ENCODE data around the gene FBLN1.

DNA sequence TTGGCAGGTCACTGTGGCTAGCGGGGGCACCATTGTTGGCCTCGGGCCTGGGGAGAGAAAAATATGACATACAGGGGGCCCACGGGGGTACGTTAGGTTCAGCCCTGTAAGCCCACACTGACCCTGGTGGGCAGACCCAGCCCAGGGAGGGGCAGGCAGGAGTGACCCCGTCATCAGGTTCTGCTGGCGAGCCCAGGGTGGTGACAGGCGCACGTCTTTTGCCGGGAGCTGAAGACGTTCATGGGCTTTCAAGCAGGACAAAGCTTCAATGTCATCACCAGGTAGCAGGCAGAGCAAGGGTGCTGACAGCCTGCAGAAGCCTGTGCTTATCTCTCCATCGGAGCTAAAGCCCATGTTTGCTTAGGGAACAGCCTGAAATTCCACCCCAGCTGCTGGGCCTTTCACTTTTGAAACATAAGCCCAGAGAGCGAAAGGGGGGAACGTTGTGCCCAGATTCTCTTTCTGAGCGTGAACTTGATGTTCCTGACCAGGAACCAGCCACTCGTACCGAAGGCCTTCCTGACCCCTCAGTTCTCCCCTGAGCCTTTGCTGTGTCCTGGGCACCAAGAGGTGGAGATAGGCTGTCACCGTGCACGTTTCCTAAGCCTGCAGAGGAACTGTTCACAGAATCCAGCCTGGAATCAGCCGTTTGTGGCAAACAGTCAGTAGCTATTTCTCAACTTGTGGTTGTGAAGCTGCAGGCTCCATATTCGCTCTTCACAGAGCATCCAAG lies 94.9 kb downstream of the FBLN1 start:
- no peak for TF ChIP-seq CTCF (IDR thresholded peaks at IDR 0.05; ENCODE audit: insufficient read depth, low read length, poor library complexity, severe bottlenecking)
- no peak for TF ChIP-seq EZH2phosphoT487 (conservative IDR thresholded peaks at IDR 0.05; ENCODE audit: low read length)
